ENCODE data around the gene RXRA.
"Not testable (repeated sequence)": the region's sequence is repeated elsewhere in the genome, so short reads cannot be mapped to it uniquely, and the experiment has no call there.

RXRA gene

GRCh38 chr9:134297576-134297975, 28.7 kb upstream of the RXRA start:
- FAIRE-seq, result no peak
- no peak for TF ChIP-seq POLR2A (IDR thresholded peaks at IDR 0.05; ENCODE audit: low read depth, low read length)
- no peak for DNase-seq (ENCODE audit: insufficient read length, low spot score)

GRCh38 chr9:134298000-134298399, 28.3 kb upstream of the RXRA start:
- TF ChIP-seq POLR2A (IDR thresholded peaks at IDR 0.05; ENCODE audit: low read depth, low read length), result no peak
- FAIRE-seq (no peak), DNase-seq (ENCODE audit: insufficient read length, low spot score) (no peak)

GRCh38 chr9:134299068-134299467, 27.2 kb upstream of the RXRA start:
- no peak for DNase-seq (ENCODE audit: insufficient read length, low spot score)
- no peak for FAIRE-seq
- no peak for TF ChIP-seq POLR2A (IDR thresholded peaks at IDR 0.05; ENCODE audit: low read depth, low read length)

GRCh38 chr9:134299883-134300282, 26.4 kb upstream of the RXRA start:
- no peak for FAIRE-seq
- TF ChIP-seq POLR2A (IDR thresholded peaks at IDR 0.05; ENCODE audit: low read depth, low read length), result no peak
- DNase-seq (ENCODE audit: insufficient read length, low spot score), result no peak

GRCh38 chr9:134301387-134302129, 24.7 kb upstream of the RXRA start:
- peak; percentile 61 for DNase-seq (ENCODE audit: insufficient read length, low spot score)
- no peak for TF ChIP-seq POLR2A (IDR thresholded peaks at IDR 0.05; ENCODE audit: low read depth, low read length)
- no peak for FAIRE-seq

- TF ChIP-seq POLR2A (IDR thresholded peaks at IDR 0.05; ENCODE audit: low read depth, low read length), result no peak
- FAIRE-seq (no peak), DNase-seq (ENCODE audit: insufficient read length, low spot score) (no peak)
Measured at GRCh38 chr9:134302130-134302817, 24.0 kb upstream of the RXRA start.

- no peak for TF ChIP-seq POLR2A (IDR thresholded peaks at IDR 0.05; ENCODE audit: low read depth, low read length)
- no peak for DNase-seq (ENCODE audit: insufficient read length, low spot score)
- FAIRE-seq, result no peak
Measured at GRCh38 chr9:134303601-134304000, 22.7 kb upstream of the RXRA start.

- DNase-seq (ENCODE audit: insufficient read length, low spot score), result no peak
- no peak for TF ChIP-seq POLR2A (IDR thresholded peaks at IDR 0.05; ENCODE audit: low read depth, low read length)
- FAIRE-seq, result no peak
Measured at GRCh38 chr9:134304261-134304660, 22.0 kb upstream of the RXRA start.

- DNase-seq (ENCODE audit: insufficient read length, low spot score) (no peak), FAIRE-seq (no peak)
- no peak for TF ChIP-seq POLR2A (IDR thresholded peaks at IDR 0.05; ENCODE audit: low read depth, low read length)
Measured at GRCh38 chr9:134304690-134305089, 21.6 kb upstream of the RXRA start.

- no peak for DNase-seq (ENCODE audit: insufficient read length, low spot score)
- no peak for TF ChIP-seq POLR2A (IDR thresholded peaks at IDR 0.05; ENCODE audit: low read depth, low read length)
- no peak for FAIRE-seq
Measured at GRCh38 chr9:134305533-134305932, 20.7 kb upstream of the RXRA start.

- DNase-seq (ENCODE audit: insufficient read length, low spot score); FAIRE-seq: not testable (repeated sequence)
Measured at GRCh38 chr9:134306042-134306441, 20.2 kb upstream of the RXRA start.

- FAIRE-seq (no peak), DNase-seq (ENCODE audit: insufficient read length, low spot score) (no peak)
- TF ChIP-seq POLR2A (IDR thresholded peaks at IDR 0.05; ENCODE audit: low read depth, low read length), result no peak
Measured at GRCh38 chr9:134306636-134307600, 19.3 kb upstream of the RXRA start.

- FAIRE-seq (no peak), DNase-seq (ENCODE audit: insufficient read length, low spot score) (no peak)
- no peak for TF ChIP-seq POLR2A (IDR thresholded peaks at IDR 0.05; ENCODE audit: low read depth, low read length)
Measured at GRCh38 chr9:134307674-134308638, 18.3 kb upstream of the RXRA start.

GRCh38 chr9:134308639-134309220, 17.5 kb upstream of the RXRA start:
- not testable (repeated sequence) for FAIRE-seq; DNase-seq (ENCODE audit: insufficient read length, low spot score)

Measured in H54 (cell line).